Sigmoid colon (tissue), 7 donors: ENCODE measurements around the gene ARCN1. TPM values are rescaled to one million over a fixed set of nuclear protein-coding genes. Genes with fewer than 3 reads are reported as not detected.

Experiments used
- DNase-seq: peaks from one replicate; pipeline ENCODE4 v3.0.0-alpha.2; 2019
- H3K27ac ChIP-seq, 4 donors: fragments of 200-600 bp; sonication (generic); one replicate each; pipeline ENCODE4 v1.5.1; 2016 to 2019; ENCODE audit warnings: mild to moderate bottlenecking in 1 of 4
- H3K27me3 ChIP-seq, 3 donors: fragments of 200-600 bp; sonication (generic); one replicate each; pipeline ENCODE4 v1.5.1; 2019; ENCODE audit warnings: mild to moderate bottlenecking in 1 of 3
- H3K36me3 ChIP-seq, 4 donors: fragments of 200-600 bp; sonication (generic); one replicate each; pipeline ENCODE4 v1.5.1; 2016 to 2019
- H3K4me1 ChIP-seq, 4 donors: fragments of 200-600 bp; sonication (generic); one replicate each; pipeline ENCODE4 v1.5.1; 2017 to 2019
- H3K4me3 ChIP-seq, 4 donors: fragments of 200-600 bp; sonication (generic); one replicate each; pipeline ENCODE4 v1.5.1; 2017 to 2019; ENCODE audit warnings: mild to moderate bottlenecking in 2 of 4, moderate library complexity in 1 of 4
- H3K9me3 ChIP-seq, 4 donors: fragments of 200-600 bp in 3 of 4; sonication (generic) in 3 of 4; one replicate each; pipeline versions ENCODE4 v1.5.1 to v1.6.1; 2013 to 2019
- CTCF ChIP-seq, 4 experiments: fragments of 450-650 bp in 3 of 4; fragments of 200-600 bp in 1 of 4; IDR thresholded peaks; one replicate each; pipeline ENCODE4 v1.5.1; 2016 to 2019; ENCODE audit warnings: antibody characterized with exemption in 4 of 4, mild to moderate bottlenecking in 3 of 4, moderate library complexity in 2 of 4
- EP300 ChIP-seq, 4 donors: sonication (generic); formaldehyde crosslinking; IDR thresholded peaks; one replicate each; pipeline ENCODE4 v1.6.1; 2017; ENCODE audit warnings: antibody characterized with exemption in 4 of 4
- POLR2A ChIP-seq, 2 donors: fragments of 450-650 bp; IDR thresholded peaks; one replicate each; pipeline ENCODE4 v1.6.1; 2016; ENCODE audit warnings: antibody characterized with exemption in 2 of 2, mild to moderate bottlenecking in 2 of 2, moderate library complexity in 2 of 2
- POLR2AphosphoS5 ChIP-seq, 4 donors: sonication (generic); formaldehyde crosslinking; IDR thresholded peaks; one replicate each; pipeline ENCODE4 v1.6.1; 2017; ENCODE audit warnings: antibody characterized with exemption in 4 of 4
- WGBS, 2 donors: extraction: QIAGEN DNeasy Blood & Tissue Kit; methylation state at CpG; one replicate each; pipeline ENCODE4 v1.1.7; 2013; 5-methylcytosine and 5-hydroxymethylcytosine counted together
- intact Hi-C: fragments of 100-400 bp; cut with DNase I; formaldehyde crosslinking; loops from one replicate; pipeline ENCODE4 v1.15.1; 2023
- polyA plus RNA-seq, 3 donors: library from polyadenylated mRNA; stranded (reverse); fragments of 200-250 nt; gene quantifications; one replicate each; pipeline ENCODE4 v1.2.3, GENCODE V29; 2013
- total RNA-seq, 4 donors: library from RNA; depleted of rRNA; stranded (reverse); fragments of >200 nt; gene quantifications; one replicate each; pipeline ENCODE4 v1.1.0, GENCODE V29; 2016
- donor health status: healthy with polysubstance abuse.
- donor health status: Bipolar disorder and iron deficiency.
- donor health status: healthy.

The ARCN1 gene
- total and polyA plus RNA-seq, 7 donors: 74.9 to 105 (median 87.8) TPM

- 20 to 73% methylated on average over 6 of the region's 6 CpGs for WGBS, 2 donors
- TF ChIP-seq POLR2A (IDR thresholded peaks at IDR 0.05) (no peak), EP300 (IDR thresholded peaks at IDR 0.05) (no peak), POLR2AphosphoS5 (IDR thresholded peaks at IDR 0.05) (no peak), CTCF (IDR thresholded peaks at IDR 0.05) (no peak)
- Histone ChIP-seq H3K36me3 (peaks cover 6 to 80% (median 44%) of the 10 kb centered on the region in 4 donors), H3K4me3 (no peak overlapping the region), H3K27ac (no peak overlapping the region), H3K9me3 (no peaks in the 10 kb centered on the region), H3K27me3 (no peaks in the 10 kb centered on the region), H3K4me1 (peaks cover 0 to 62% (median 45%) of the 10 kb centered on the region in 4 donors)
- intact Hi-C loops: no loop called here
- DNase-seq: no peak
These were observed 57.8 kb downstream of the ARCN1 start for GRCh38 chr11:118629761-118630661.

DNA sequence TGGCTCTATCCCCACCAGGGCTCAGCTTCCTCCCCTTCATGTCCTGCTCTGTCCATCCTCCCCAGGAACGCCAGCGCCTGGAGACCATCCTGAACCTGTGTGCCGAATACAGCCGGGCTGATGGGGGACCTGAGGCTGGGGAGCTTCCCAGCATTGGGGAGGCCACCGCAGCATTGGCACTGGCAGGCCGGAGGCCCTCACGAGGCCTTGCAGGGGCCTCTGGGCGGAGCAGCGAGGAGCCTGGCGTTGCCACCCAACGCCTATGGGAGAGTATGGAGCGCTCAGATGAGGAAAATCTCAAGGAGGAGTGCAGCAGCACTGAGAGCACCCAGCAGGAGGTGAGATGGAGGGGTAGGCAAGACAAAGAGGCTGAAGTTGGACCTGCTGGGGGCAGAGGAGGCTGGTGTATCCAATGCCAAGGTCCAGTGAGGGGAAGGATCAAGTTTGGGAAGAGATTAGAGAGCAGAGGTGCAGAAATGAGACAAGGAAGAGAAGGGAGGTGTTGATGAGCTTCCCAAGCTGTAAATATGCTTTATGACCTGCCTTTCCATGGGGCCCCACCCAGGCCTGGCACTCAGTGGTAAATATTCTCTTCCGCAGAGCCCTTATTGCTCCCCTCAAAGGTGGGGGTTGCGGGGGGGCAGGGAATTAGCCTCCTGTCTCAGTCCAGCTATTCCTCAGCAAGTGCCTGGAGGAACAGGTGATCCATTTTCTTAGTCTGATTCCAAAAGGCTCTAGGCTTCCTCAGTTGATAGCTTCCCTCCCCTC is 59.1 kb downstream of the ARCN1 start:
- peaks cover 6 to 69% (median 37%) of the 10 kb centered on the region in 4 donors for H3K36me3 ChIP-seq
- H3K9me3 ChIP-seq: no peaks in the 10 kb centered on the region
- no peaks in the 10 kb centered on the region for H3K27me3 ChIP-seq
- H3K27ac ChIP-seq: no peak overlapping the region
- no peak overlapping the region for H3K4me3 ChIP-seq
- TF ChIP-seq CTCF (IDR thresholded peaks at IDR 0.05) (no peak), POLR2A (IDR thresholded peaks at IDR 0.05) (no peak), POLR2AphosphoS5 (IDR thresholded peaks at IDR 0.05) (no peak), EP300 (IDR thresholded peaks at IDR 0.05) (no peak)
- no peak for DNase-seq
- 23 to 76% methylated on average over 14 of the region's 14 CpGs for WGBS, 2 donors
- peaks cover 0 to 66% (median 52%) of the 10 kb centered on the region in 4 donors for H3K4me1 ChIP-seq
- intact Hi-C loops: no loop called here

GRCh38 chr11:118632577-118633318 is 60.5 kb downstream of the ARCN1 start:
- Histone ChIP-seq H3K27me3 (no peaks in the 10 kb centered on the region), H3K27ac (peak overlapping the region; percentile 80 to 86 (median 82)), H3K4me1 (peaks cover 0 to 72% (median 54%) of the 10 kb centered on the region in 4 donors), H3K9me3 (no peaks in the 10 kb centered on the region), H3K36me3 (peaks cover 4 to 68% (median 29%) of the 10 kb centered on the region in 4 donors), H3K4me3 (no peak overlapping the region)
- no peak for DNase-seq
- intact Hi-C loops: no loop called here
- TF ChIP-seq POLR2A (IDR thresholded peaks at IDR 0.05) (no peak), EP300 (IDR thresholded peaks at IDR 0.05) (no peak), CTCF (IDR thresholded peaks at IDR 0.05) (no peak), POLR2AphosphoS5 (IDR thresholded peaks at IDR 0.05) (no peak)
- 82 to 83% methylated on average over 9 of the region's 9 CpGs for WGBS, 2 donors

- H3K4me3 ChIP-seq: no peak overlapping the region
- intact Hi-C loops: no loop called here
- no peaks in the 10 kb centered on the region for H3K27me3 ChIP-seq
- TF ChIP-seq POLR2AphosphoS5 (IDR thresholded peaks at IDR 0.05) (no peak), EP300 (IDR thresholded peaks at IDR 0.05) (no peak), POLR2A (IDR thresholded peaks at IDR 0.05) (no peak), CTCF (IDR thresholded peaks at IDR 0.05) (no peak)
- peaks cover 0 to 67% (median 52%) of the 10 kb centered on the region in 4 donors for H3K4me1 ChIP-seq
- DNase-seq: no peak
- WGBS, 2 donors: 61 to 85% methylated on average over 1 of the region's 1 CpG
- no peaks in the 10 kb centered on the region for H3K9me3 ChIP-seq
- peak overlapping the region; percentile 80 to 86 (median 82) for H3K27ac ChIP-seq
- peaks cover 0 to 63% (median 23%) of the 10 kb centered on the region in 4 donors for H3K36me3 ChIP-seq
These were observed 61.1 kb downstream of the ARCN1 start for GRCh38 chr11:118633319-118633690.
